GM23338 (cell line): ENCODE measurements around the gene CPLX3. TPM values are rescaled to one million over a fixed set of nuclear protein-coding genes. Genes with fewer than 3 reads are reported as not detected.

ENCODE experiments used
- ATAC-seq: fragments of 200-7000 bp; cut with Tn5 transposase; 3 replicates; pipeline ENCODE4 v1.9.1; 2020
- DNase-seq: peaks from one replicate; pipeline ENCODE4 v3.0.0-alpha.2; 2015; ENCODE audit warnings: low spot score
- H2AFZ ChIP-seq: fragments of 200-600 bp; sonication (generic); 2 replicates; pipeline ENCODE4 v1.8.0; 2016; ENCODE audit warnings: antibody characterized with exemption, mild to moderate bottlenecking, moderate library complexity
- H3F3A ChIP-seq: fragments of 200-600 bp; sonication (generic); replicated peaks from 2 replicates; pipeline ENCODE4 v1.8.0; 2017; ENCODE audit warnings: antibody characterized with exemption, mixed run types, low read depth
- H3K27ac ChIP-seq: fragments of 200-600 bp; sonication (generic); 2 replicates; pipeline ENCODE4 v1.6.1; 2016; ENCODE audit warnings: low read depth
- H3K27me3 ChIP-seq: fragments of 200-600 bp; sonication (generic); 2 replicates; pipeline ENCODE4 v1.8.0; 2016; ENCODE audit warnings: mild to moderate bottlenecking, mixed run types, moderate library complexity; ENCODE audit not compliant: insufficient read depth
- H3K36me3 ChIP-seq: fragments of 200-600 bp; sonication (generic); 2 replicates; pipeline ENCODE4 v1.8.0; 2016; ENCODE audit warnings: mild to moderate bottlenecking; ENCODE audit not compliant: insufficient read depth
- H3K4me1 ChIP-seq: fragments of 200-600 bp; sonication (generic); 2 replicates; pipeline ENCODE4 v1.8.0; 2016; ENCODE audit warnings: mild to moderate bottlenecking, moderate library complexity; ENCODE audit not compliant: insufficient read depth
- H3K4me2 ChIP-seq: fragments of 200-600 bp; sonication (generic); 2 replicates; pipeline ENCODE4 v1.7.1; 2017; ENCODE audit warnings: mixed run types
- H3K4me3 ChIP-seq: fragments of 200-600 bp; sonication (generic); 2 replicates; pipeline ENCODE4 v1.6.1; 2016; ENCODE audit warnings: mixed run types
- H3K79me2 ChIP-seq: fragments of 200-600 bp; sonication (generic); replicated peaks from 2 replicates; pipeline ENCODE4 v1.8.0; 2017; ENCODE audit warnings: mild to moderate bottlenecking; ENCODE audit not compliant: insufficient read depth
- H3K9me2 ChIP-seq: fragments of 200-600 bp; sonication (generic); 2 replicates; pipeline ENCODE4 v1.8.0; 2017; ENCODE audit not compliant: insufficient read depth
- H4K20me1 ChIP-seq: fragments of 200-600 bp; sonication (generic); replicated peaks from 2 replicates; pipeline ENCODE4 v1.8.0; 2017; ENCODE audit warnings: mild to moderate bottlenecking; ENCODE audit not compliant: insufficient read depth
- H3K27ac Mint-ChIP-seq: 2 replicates; pipeline ENCODE4 v1.8.0; 2020; ENCODE audit warnings: inconsistent platforms, mild to moderate bottlenecking, moderate library complexity, mixed read lengths
- H3K27me3 Mint-ChIP-seq: 3 replicates; pipeline ENCODE4 v1.8.0; 2022; ENCODE audit warnings: low read depth, mild to moderate bottlenecking, moderate library complexity, mixed read lengths, inconsistent platforms; ENCODE audit not compliant: insufficient read depth, poor library complexity
- H3K36me3 Mint-ChIP-seq: 3 replicates; pipeline ENCODE4 v1.8.0; 2021; ENCODE audit warnings: low read depth, mild to moderate bottlenecking, inconsistent platforms, moderate library complexity, mixed read lengths
- H3K4me1 Mint-ChIP-seq: 3 replicates; pipeline ENCODE4 v1.8.0; 2020; ENCODE audit warnings: mild to moderate bottlenecking, inconsistent platforms, mixed read lengths
- H3K4me3 Mint-ChIP-seq: 3 replicates; pipeline ENCODE4 v1.8.0; 2021; ENCODE audit warnings: moderate library complexity, mild to moderate bottlenecking, inconsistent platforms, mixed read lengths
- H3K9me3 Mint-ChIP-seq: 3 replicates; pipeline ENCODE4 v1.8.0; 2020; ENCODE audit warnings: moderate library complexity, mild to moderate bottlenecking, inconsistent platforms, mixed read lengths
- CREB1 ChIP-seq: fragments of 250-450 bp; sonication (Bioruptor Pico); IDR thresholded peaks from 2 replicates; pipeline ENCODE4 v1.5.0; 2020; ENCODE audit warnings: low read depth, mild to moderate bottlenecking, moderate library complexity
- EZH2 ChIP-seq: fragments of 200-600 bp; sonication (generic); IDR thresholded peaks from one replicate; pipeline ENCODE4 v1.8.0; 2017; ENCODE audit warnings: antibody characterized with exemption, mild to moderate bottlenecking, low read depth; ENCODE audit not compliant: unreplicated experiment
- JUNB ChIP-seq: IDR thresholded peaks from one replicate; pipeline ENCODE4 v1.6.1; 2016; ENCODE audit warnings: antibody characterized with exemption; ENCODE audit not compliant: unreplicated experiment
- STAT1 ChIP-seq: IDR thresholded peaks from one replicate; pipeline ENCODE4 v1.6.1; 2016; ENCODE audit warnings: antibody characterized with exemption; ENCODE audit not compliant: unreplicated experiment
- polyA plus RNA-seq: library from polyadenylated mRNA; unstranded; fragments of >200 nt; fragmentation: Nextera tagmentation; extraction: Ambion mirVana; gene quantifications from 2 replicates; pipeline ENCODE4 v1.2.1, GENCODE V29; 2016
- total RNA-seq: library from RNA; depleted of rRNA; stranded (reverse); fragments of >200 nt; shearing (Covaris generic); gene quantifications from 2 replicates; pipeline ENCODE4 v1.2.3, GENCODE V29; 2014
- TF ChIP-seq, protein P1 (sequence below), 2 experiments: fragments of 200-600 bp in 1 of 2; sonication (generic) in 1 of 2; conservative IDR thresholded peaks; 2 replicates each; pipeline versions ENCODE4 v1.5.1 to v1.6.1; 2016 to 2017; ENCODE audit warnings: antibody characterized with exemption in 2 of 2, low read depth in 2 of 2, mild to moderate bottlenecking in 2 of 2, moderate library complexity in 1 of 2
- TF ChIP-seq, protein P2 (sequence below): IDR thresholded peaks from 2 replicates; pipeline ENCODE4 v1.6.1; 2016; ENCODE audit warnings: antibody characterized with exemption

CPLX3 gene
- total and polyA plus RNA-seq, 2 experiments from 2014 or later = 0.66 TPM; not detected in 1

- no peaks in the 10 kb centered on the region for H3K79me2 ChIP-seq
- DNase-seq (no peak), ATAC-seq (peak; percentile 27)
- H3F3A ChIP-seq = no peaks in the 10 kb centered on the region
- H3K4me2 ChIP-seq = no peak overlapping the region
- H3K27me3 Mint-ChIP-seq = peaks cover 6% of the 10 kb centered on the region
- H3K27ac Mint-ChIP-seq = no peak overlapping the region
- H4K20me1 ChIP-seq = peaks cover 9% of the 10 kb centered on the region
- H3K4me1 Mint-ChIP-seq = peaks cover 6% of the 10 kb centered on the region
- H3K4me3 Mint-ChIP-seq = no peak overlapping the region
- no peak overlapping the region for H3K27ac ChIP-seq
- peaks cover 3% of the 10 kb centered on the region; the same call in 1 of the 2 replicates for H3K4me1 ChIP-seq
- no peaks in the 10 kb centered on the region for H3K9me3 Mint-ChIP-seq
- no peaks in the 10 kb centered on the region for H3K9me2 ChIP-seq
- peaks cover 19% of the 10 kb centered on the region for H3K36me3 Mint-ChIP-seq
- no peak for TF ChIP-seq JUNB
- TF ChIP-seq, protein P1, sequence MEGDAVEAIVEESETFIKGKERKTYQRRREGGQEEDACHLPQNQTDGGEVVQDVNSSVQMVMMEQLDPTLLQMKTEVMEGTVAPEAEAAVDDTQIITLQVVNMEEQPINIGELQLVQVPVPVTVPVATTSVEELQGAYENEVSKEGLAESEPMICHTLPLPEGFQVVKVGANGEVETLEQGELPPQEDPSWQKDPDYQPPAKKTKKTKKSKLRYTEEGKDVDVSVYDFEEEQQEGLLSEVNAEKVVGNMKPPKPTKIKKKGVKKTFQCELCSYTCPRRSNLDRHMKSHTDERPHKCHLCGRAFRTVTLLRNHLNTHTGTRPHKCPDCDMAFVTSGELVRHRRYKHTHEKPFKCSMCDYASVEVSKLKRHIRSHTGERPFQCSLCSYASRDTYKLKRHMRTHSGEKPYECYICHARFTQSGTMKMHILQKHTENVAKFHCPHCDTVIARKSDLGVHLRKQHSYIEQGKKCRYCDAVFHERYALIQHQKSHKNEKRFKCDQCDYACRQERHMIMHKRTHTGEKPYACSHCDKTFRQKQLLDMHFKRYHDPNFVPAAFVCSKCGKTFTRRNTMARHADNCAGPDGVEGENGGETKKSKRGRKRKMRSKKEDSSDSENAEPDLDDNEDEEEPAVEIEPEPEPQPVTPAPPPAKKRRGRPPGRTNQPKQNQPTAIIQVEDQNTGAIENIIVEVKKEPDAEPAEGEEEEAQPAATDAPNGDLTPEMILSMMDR (conservative IDR thresholded peaks at IDR 0.05; ENCODE audit: low read depth in 2 of 2) = peak in 1 of 2 experiments; percentile 54; a peak in 2 of 4 replicates
- no peak for TF ChIP-seq STAT1
- TF ChIP-seq, protein P2, sequence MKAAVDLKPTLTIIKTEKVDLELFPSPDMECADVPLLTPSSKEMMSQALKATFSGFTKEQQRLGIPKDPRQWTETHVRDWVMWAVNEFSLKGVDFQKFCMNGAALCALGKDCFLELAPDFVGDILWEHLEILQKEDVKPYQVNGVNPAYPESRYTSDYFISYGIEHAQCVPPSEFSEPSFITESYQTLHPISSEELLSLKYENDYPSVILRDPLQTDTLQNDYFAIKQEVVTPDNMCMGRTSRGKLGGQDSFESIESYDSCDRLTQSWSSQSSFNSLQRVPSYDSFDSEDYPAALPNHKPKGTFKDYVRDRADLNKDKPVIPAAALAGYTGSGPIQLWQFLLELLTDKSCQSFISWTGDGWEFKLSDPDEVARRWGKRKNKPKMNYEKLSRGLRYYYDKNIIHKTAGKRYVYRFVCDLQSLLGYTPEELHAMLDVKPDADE = no peak
- H3K4me3 ChIP-seq = no peak overlapping the region
- no peak overlapping the region for H2AFZ ChIP-seq
- H3K27me3 ChIP-seq = no peaks in the 10 kb centered on the region
- no peaks in the 10 kb centered on the region; the same call in 1 of the 2 replicates for H3K36me3 ChIP-seq
Observed at GRCh38 chr15:74799255-74799855, 27.1 kb upstream of the CPLX3 start.

DNA sequence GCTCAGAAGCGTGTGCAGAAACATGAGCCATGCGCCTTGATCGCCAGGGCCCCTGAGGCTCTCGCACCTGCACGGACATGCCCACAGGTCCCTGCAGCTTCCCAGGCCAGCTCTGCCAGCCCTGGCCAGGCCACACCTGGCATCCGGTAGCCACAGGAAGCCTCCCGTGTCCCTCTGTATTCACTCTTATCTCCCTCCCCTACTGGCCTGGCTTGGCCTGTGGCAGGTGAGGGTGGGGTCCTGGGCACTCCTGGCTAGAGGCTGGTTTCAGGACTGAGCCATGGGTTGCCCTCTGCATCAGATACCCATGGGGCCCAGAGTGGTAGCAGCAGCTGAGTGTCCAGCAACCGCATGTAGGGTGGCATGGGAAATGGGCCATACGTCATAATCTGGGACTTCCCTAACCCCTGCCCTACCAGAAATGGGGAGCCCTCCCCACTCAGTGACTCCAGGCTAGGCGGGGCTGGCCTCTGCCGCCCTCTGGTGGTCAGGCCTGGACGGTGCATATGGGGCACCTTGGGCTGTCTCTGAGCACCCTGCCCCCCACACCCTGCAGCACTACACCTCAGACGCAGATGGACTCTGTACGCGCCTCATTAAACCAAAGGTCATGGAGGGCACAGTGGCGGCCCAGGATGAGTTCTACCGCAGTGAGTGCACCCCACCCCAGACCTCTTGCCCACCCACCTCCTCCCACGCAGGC, 26.4 kb upstream of the CPLX3 start:
- peak; percentile 68 for TF ChIP-seq CREB1 (CRISPR knock-in tag)
- no peak for TF ChIP-seq EZH2
- TF ChIP-seq, protein P1 (conservative IDR thresholded peaks at IDR 0.05; ENCODE audit: low read depth in 2 of 2) = peak; percentile 80 to 99
- Mint-ChIP-seq H3K36me3 (peaks cover 19% of the 10 kb centered on the region), H3K9me3 (no peaks in the 10 kb centered on the region), H3K27ac (no peak overlapping the region), H3K27me3 (peaks cover 6% of the 10 kb centered on the region), H3K4me3 (no peak overlapping the region), H3K4me1 (peaks cover 6% of the 10 kb centered on the region)
- peak; percentile 85 for DNase-seq
- peak; percentile 98 for ATAC-seq
- H3K27ac ChIP-seq = no peak overlapping the region
- H3K27me3 ChIP-seq = no peaks in the 10 kb centered on the region
- no peak overlapping the region for H2AFZ ChIP-seq
- H3F3A ChIP-seq = no peaks in the 10 kb centered on the region
- H3K9me2 ChIP-seq = no peaks in the 10 kb centered on the region
- H3K4me2 ChIP-seq = 0 out of 2 replicates have a peak overlapping the region, but pooled peaks have one; percentile 51
- no peaks in the 10 kb centered on the region for H3K79me2 ChIP-seq
- H3K4me3 ChIP-seq = no peak overlapping the region
- peaks cover 9% of the 10 kb centered on the region for H4K20me1 ChIP-seq
- no peaks in the 10 kb centered on the region; the same call in 1 of the 2 replicates for H3K36me3 ChIP-seq
- H3K4me1 ChIP-seq = peaks cover 3% of the 10 kb centered on the region; the same call in 1 of the 2 replicates
